D341Med (cell line): ENCODE measurements around the gene RAB3C.

Experiments used
- DNase-seq: peaks from one replicate; pipeline ENCODE4 v3.0.0; 2012; ENCODE audit warnings: low spot score

RAB3C gene

DNA sequence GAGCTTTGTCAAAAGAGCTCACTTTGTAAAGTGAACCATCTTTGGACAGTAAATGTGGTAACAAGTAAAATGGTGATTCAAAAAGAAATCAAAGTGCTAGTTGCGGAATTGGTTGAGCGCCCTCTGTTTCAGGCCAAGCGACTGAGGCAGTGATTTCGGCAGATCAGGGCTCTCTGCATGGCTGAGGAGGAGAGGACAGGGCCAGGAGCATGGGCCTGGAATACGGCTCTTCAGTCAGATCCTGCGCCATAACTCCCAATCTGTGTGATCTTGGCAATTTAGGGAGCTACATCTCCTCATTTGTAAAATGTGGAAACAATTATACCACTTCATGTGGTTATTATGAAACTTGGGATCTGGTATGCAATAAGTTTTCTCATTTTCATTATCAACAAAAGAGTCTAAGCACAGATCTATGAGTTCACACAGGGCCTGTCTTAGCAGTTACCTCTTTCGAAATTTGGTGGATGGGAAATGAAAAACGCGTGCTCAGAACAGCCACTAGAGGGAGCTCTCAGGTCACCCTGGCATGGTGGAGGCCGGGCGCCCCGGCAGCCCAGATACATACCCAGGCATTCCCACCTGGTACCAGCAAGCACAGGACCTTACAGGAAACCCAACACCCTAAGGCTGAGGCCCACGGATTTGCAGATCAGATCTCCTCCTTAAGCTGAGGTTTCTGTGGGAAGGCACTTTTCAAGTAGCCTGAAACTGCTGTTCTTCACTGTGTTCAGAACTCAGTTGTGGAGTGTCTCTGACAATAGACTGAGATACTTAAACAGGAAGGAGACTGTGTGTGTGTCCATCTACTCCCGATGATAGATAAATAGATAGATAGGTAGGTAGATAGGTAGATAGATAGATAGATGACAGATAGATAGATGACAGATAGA, 303.7 kb downstream of the RAB3C start:
- peak; percentile 85 for DNase-seq

DNA sequence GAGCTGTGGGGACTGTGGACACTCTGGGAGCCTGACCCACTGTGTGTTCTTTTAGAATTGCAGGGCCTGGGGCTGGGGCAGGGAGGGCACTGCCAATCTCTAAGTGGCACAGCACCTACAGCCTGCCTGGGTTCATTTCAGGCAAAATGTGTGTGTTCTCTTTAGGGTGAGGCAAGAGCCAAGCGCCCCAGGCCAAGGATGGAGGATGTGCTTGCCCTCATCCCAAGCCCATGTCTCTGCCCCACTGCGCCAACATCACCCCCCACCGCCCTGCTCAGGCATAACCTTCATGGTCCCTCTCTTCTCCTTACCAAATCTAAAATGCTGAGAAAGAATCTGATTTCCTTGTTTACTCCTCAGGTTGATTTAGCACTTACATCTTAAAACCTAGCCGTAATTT, 304.4 kb downstream of the RAB3C start:
- DNase-seq: no peak

DNA sequence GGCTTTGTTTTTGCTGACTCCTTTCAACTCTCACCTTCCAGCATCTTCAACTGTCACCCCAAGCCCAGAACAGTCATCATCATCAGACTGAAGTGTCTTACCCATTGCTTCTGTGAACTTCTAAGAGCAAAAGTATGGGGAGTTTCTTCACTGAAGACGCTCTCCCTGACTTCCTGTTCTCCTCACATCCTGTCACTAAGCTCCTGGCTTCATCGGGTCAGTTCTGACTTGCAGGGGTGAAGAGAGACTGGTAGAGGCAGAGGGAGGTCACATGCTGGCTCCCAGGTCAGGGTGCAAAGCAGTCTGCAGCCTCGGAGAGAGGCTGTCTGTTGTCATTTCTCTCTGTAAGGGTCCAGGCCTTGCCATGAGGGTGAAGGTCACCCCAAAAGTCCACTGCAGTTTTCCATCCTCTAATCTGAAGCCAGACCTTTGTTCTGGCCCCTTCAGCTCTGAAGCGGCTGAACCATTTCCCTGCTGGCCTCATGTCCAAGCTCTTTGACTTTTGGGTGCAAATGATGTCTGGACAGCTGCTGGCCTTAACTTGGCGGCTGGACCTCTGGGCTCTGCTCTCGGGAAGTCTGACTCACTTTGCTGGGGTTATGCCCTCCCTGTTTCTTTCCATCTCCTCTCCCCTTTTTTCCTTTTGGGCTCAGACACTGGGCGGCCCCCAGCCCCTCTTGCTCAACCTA, 305.0 kb downstream of the RAB3C start:
- no peak for DNase-seq

DNA sequence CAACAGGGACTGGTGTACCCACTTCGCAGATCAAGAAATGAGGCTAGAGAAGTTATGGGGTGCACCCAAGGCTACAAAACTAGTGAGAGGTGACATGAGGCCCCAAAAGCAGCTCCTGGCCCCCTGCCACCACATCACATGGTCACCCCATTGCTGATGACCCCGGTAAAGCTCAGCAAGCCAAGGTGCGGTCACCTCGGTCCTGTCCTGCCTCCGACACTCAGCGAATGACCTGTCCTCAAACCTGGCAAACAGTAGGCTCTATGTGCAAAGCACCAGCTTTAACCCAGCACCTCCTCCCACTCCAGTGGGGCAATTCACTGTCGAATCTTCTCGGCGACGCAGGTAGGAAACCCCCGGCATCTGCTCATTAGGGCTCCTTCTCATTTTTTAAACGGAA, 307.4 kb downstream of the RAB3C start:
- no peak for DNase-seq

DNA sequence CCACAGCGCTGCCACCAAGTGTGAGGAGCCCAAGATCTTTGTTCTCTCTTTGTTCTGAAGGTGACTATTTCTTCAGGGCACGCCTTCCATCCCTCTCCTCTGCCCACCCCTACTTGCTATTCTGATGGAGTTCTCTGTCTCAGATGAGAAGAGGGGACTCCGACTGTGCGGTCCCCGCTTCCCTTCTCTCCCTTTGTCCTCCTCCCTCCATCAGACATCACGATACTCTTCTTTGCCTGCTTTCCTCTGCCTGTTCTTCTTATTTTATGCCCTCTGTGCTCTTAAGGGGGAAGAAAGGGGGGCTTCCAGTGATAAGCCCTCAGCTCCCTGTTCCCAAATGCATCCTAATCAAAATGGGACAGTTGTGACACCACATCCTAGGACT, 307.8 kb downstream of the RAB3C start:
- DNase-seq: no peak

DNA sequence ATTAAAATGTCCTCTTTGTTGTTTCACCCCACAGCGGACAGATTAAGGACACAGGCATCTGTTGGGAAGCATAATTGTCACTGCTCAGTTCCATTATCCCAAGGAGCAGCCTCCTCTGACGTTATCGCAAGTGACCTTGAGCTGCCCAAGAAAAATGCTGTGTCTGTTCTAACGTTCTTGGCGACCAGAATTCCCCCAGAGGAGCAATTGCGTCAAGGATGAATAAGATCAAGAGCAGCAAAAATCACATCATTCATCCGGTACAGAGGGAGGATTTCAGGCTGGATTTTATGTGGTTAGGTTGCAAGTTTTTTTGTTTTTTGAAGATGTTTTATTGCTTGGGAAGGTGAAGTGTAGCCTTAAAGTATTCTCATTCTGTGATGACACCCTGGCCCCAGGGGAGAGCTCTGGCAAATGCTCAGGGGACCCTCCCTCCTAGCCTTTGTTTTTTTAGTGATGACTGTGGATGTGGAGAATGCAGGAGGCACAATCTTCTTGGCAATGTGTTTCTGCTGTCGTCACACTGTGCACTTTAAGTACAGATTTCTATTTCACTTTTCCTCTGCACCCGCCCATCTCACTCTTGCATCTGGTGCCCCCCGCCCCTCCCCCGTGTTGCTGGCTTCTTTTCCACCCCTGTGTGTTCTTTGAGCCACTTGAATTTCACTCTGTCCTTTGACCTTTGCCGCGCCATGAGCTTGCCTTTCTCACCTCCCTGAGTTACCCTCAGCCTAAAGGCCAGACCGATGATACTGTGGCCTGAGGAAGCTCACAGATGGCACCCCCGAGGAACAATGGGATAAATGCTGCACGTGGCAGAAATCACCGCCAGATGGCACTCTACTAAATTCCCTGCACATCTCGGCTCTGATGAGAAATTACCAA, 308.5 kb downstream of the RAB3C start:
- DNase-seq: peak; percentile 73

DNA sequence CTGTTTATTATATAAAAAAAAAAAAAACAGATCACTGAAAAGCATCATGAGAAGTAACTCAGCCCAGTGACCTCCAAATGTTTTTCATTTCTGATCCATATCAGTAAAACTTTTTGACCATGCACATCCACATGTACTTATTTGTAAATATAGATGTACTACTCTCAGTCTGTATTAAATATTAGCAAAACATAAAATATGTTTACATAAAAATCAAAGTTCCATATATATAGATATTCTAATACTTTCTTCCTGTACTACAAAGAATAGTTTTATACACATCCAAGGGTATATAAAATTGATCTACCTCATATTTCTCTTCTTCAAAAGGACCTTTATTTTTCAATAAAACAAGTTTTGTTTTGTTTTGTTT, 309.1 kb downstream of the RAB3C start:
- DNase-seq: no peak

DNA sequence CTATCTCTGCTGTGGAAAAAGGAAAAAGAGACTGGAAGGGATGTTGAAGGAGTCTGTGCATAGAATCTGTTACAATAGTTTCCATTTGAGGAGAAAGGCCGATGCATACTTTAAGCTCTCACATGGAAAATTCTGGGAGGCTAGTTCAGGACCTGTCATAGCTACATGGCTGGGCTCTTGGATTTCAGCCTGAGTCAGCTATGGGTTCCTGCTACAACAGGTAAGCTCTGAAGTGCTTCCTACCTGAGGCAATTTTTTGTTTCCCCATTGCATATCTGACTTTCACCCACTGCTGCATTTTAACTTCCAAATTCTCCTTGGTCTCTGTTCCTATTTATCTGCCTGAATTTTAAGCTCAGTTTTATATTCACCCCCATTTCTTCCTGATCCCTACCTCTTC, 310.7 kb downstream of the RAB3C start:
- no peak for DNase-seq

DNA sequence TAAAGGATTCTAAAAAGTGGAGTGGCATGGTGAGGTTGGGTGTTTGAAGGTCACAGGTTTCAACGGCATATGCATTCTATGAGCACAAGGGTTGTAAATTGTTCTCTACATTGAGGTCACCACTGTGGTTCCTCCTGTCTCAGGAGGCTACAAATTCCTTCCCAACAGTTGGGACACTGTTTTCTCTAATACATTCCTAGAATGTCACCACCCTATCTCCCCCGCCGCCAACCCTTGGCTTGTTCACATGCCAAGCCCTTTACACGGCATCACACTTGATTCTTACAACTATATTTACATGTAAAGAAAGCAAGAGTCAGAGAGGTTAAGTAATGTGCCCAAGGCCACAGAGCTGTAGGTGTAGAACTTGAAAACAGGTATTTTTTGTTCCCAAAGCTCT, 315.1 kb downstream of the RAB3C start:
- DNase-seq: no peak

DNA sequence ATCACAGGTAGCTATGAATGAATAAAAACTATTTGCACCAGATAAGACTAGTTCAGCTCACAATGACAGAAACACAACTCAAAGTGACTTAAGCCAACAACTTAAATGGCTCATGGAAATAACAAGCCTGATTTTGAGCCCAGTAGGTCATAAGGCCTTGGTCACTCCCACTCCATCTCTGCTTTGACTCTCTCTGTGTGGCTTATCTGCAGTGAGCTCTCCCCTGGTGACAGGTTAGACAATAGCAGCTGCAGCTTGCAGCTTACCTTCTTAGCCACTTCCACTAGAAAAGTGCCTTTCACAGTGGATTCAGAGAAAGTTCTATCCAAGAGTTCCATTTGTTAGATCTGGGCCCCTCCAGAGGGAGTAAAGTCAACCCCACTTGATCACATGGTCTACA, 315.7 kb downstream of the RAB3C start:
- DNase-seq: no peak

DNA sequence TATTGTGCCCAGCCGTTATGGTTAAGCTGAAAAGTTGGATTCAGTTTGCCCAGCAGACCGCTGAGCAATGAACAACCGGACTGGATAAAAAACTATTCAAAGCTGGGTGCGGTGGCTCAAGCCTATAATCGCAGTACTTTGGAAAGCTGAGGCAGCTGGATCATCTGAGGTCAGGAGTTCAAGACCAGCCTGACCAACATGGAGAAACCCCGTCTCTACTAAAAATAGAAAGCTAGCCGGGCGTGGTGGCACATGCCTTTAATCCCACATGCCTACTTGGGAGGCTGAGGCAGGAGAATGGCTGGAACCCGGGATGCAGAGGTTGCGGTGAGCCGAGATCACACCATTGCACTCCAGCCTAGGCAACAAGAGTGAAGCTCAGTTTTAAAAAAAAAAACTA, 318.4 kb downstream of the RAB3C start:
- no peak for DNase-seq

DNA sequence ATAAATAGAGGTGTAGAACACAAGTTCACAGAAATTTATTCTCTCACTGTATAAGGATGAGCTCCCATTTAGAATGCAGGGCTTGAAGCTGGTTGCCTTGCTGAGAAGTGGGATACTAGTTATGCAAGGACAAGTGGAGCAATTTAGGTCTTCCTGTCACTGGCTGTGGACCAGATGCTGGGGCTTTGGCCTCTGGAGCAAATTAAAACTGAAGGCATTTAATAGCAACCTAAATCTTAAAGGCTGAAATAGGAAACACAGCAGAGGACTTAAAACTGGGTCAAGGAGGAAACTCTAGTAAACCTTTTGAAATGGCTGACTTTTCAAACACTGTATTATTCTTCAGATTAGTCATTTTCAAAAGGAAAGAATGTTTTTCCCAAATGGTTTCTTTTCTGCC, 319.4 kb downstream of the RAB3C start:
- no peak for DNase-seq

DNA sequence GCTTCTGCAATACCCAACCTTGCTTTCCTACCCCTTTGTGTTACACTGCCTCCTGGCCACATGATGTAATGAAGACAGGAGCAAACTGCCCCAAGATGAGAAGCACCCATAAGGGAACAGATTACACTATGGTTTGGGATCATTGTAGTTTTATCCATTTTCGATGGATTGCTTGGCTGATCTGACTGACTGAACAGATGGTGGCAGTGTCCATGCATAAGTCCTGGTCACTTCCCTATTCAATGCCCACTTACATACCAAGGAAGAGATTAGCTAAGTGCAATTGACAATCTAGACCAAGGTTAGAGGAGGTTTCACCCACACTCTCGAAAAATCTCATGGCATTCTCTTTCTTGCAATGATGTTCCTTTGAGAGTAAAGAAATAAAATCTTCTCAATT, 319.9 kb downstream of the RAB3C start:
- no peak for DNase-seq

DNA sequence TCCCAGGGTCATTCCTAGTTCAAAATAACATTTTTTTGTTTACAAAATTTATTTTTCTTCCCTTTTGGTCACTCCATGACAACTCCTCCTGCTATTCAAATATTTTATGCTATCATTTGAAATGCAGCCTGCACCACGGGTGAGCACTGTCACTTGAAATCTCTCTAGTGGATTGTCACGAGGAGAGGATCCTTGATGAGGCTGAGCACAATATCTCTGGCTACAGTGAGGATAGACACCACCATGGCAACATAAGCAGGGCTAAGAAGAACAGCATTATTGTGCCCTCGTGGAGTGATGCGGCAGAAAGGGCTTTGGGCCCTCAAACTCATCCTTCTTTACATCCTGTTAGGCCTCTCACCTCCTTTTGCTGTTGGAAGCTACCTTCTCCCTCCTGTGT, 321.9 kb downstream of the RAB3C start:
- DNase-seq: no peak

DNA sequence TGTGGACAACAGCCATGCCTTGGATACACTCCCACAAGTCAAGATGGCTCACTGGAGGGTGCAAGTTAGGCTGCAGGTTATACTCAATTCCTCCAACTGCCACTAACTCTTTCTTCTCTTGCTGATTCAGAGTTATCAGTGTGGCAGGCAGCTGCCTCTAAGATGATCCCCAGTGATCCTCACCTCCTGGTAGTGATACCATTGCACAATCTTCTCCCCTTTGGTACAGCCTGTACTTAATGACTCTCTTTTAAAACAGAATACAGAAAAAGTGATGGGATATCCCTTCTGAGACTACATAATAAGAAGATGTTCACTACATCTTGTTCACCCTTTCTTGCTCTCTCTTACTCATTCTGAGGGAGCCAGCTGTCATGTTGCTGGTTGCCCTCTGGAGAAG, 323.1 kb downstream of the RAB3C start:
- no peak for DNase-seq
